ENCODE results near the gene PTPRD. TPM values are rescaled to one million over a fixed set of nuclear protein-coding genes. Genes with fewer than 3 reads are reported as not detected.

PTPRD gene
- total RNA-seq, 1 experiment from 2014 or later, result 0.02 TPM

GRCh38 chr9:8856396-8857067, 1756.3 kb downstream of the PTPRD start:
- ATAC-seq (no peak), DNase-seq (ENCODE audit: low read depth, low spot score) (no peak)
- POLR2A ChIA-PET, result no interaction called here
- no peaks in the 10 kb centered on the region for H4K20me1 ChIP-seq (ENCODE audit: insufficient read depth)
- CTCF ChIA-PET, result no interaction called here
- TF ChIP-seq SP1 (IDR thresholded peaks at IDR 0.05; ENCODE audit: low read depth) (no peak), TCF7L2 (IDR thresholded peaks at IDR 0.05; ENCODE audit: borderline replicate concordance, extremely low read depth, insufficient read depth, insufficient read length) (no peak), ELF1 (IDR thresholded peaks at IDR 0.05; ENCODE audit: borderline replicate concordance, low read depth) (no peak), SIN3A (IDR thresholded peaks at IDR 0.05; ENCODE audit: low read depth) (no peak), FOSL1 (IDR thresholded peaks at IDR 0.05; ENCODE audit: low read depth) (no peak), REST (IDR thresholded peaks at IDR 0.05; ENCODE audit: low read depth) (no peak), MAX (IDR thresholded peaks at IDR 0.05) (no peak), YY1 (IDR thresholded peaks at IDR 0.05; ENCODE audit: extremely low read depth, insufficient replicate concordance, low read depth, low read length) (no peak), POLR2AphosphoS5 (IDR thresholded peaks at IDR 0.05; ENCODE audit: low read depth, low read length) (no peak)
- H3K9ac ChIP-seq (ENCODE audit: low read length), result no peak overlapping the region
- H3K36me3 ChIP-seq (ENCODE audit: control insufficient read depth in 1 of 2, insufficient read depth in 2 of 2, low read length in 2 of 2), result no peaks in the 10 kb centered on the region
- H3K27ac ChIP-seq (ENCODE audit: low read depth, low read length), result no peak overlapping the region
- BruUV-seq (replicated peaks), result no TSS peak
- no peaks in the 10 kb centered on the region for H3K79me2 ChIP-seq (ENCODE audit: insufficient read depth, low read length)
- H3K9me2 ChIP-seq (ENCODE audit: insufficient read depth), result no peaks in the 10 kb centered on the region
- RAD21 ChIA-PET (ENCODE audit: low non-redundant PET in 1 of 2, low total read pairs in 2 of 2, uncharacterized antibody in 2 of 2, unreplicated experiment in 2 of 2), result no interaction called here
- H3K4me2 ChIP-seq (ENCODE audit: low read length), result no peak overlapping the region
- intact Hi-C loops (cut with micrococcal nuclease), result no loop called here
- H3K4me1 ChIP-seq (ENCODE audit: control insufficient read depth in 1 of 2, insufficient read depth in 2 of 2, low read length in 2 of 2), result no peaks in the 10 kb centered on the region
- H3K4me3 ChIP-seq (replicated peaks in 1 of 2; ENCODE audit: low read depth in 1 of 2, low read length in 2 of 2), result no peak overlapping the region
- no peak overlapping the region for H2AFZ ChIP-seq (ENCODE audit: low read depth, low read length, poor library complexity, severe bottlenecking)
- no peaks in the 10 kb centered on the region for H3K27me3 ChIP-seq (ENCODE audit: insufficient read depth, low read length)
- peaks cover 3 to 21% of the 10 kb centered on the region in 2 experiments; a peak in 3 of 4 replicates for H3K9me3 ChIP-seq (ENCODE audit: control insufficient read depth in 1 of 2, insufficient read depth in 1 of 2, low read depth in 1 of 2, low read length in 2 of 2)
